ENCODE data around the gene CDH22.

GRCh38 chr20:46344488-46345162 lies 36.3 kb upstream of the CDH22 start:
- TF ChIP-seq SIN3A (IDR thresholded peaks at IDR 0.05; ENCODE audit: borderline replicate concordance, insufficient read depth, low read length) (no peak), POLR2AphosphoS5 (IDR thresholded peaks at IDR 0.05; ENCODE audit: low read depth, low read length) (no peak), TAF1 (IDR thresholded peaks at IDR 0.05; ENCODE audit: borderline replicate concordance, insufficient read depth, low read length) (no peak), REST (IDR thresholded peaks at IDR 0.05; ENCODE audit: insufficient read depth in 1 of 2, low read depth in 2 of 2, low read length in 2 of 2) (no peak)
